ENCODE data around the gene NEU2. TPM values are rescaled to one million over a fixed set of nuclear protein-coding genes. Genes with fewer than 3 reads are reported as not detected.

NEU2 gene
- total RNA-seq, 1 experiment from 2014 or later: not detected

DNA sequence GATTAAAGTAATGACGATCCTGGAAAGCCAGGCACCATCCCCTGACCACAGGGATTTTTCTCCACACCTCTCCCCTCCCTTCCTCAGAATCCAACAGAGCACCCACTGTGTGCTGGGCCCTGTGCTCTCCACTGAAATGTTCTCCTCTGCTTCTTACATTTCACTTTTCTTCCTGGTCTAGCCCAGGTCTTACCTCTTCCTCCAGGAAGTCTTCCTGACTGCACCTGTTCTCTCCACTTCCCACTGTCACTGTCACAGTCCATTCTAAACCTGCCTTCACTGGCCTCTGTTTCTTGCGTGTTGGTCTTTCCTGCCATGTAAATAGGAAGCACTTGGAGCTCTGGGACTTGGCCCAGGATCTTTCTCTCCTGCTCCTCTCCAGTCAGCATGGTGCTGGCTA lies 12.0 kb upstream of the NEU2 start:
- H2AK5ac ChIP-seq (ENCODE audit: insufficient read length, low read length): no peak overlapping the region
- H3K79me2 ChIP-seq (ENCODE audit: insufficient read depth, low read length): no peaks in the 10 kb centered on the region
- H3K36me3 Mint-ChIP-seq (ENCODE audit: insufficient read depth in 1 of 3, low read depth in 3 of 3): no peaks in the 10 kb centered on the region
- H2BK20ac ChIP-seq (ENCODE audit: low read depth, low read length, poor library complexity, severe bottlenecking): no peak overlapping the region
- no peak overlapping the region for H3K4ac ChIP-seq (ENCODE audit: low read depth, low read length)
- H3K27me3 Mint-ChIP-seq (ENCODE audit: low read depth): no peaks in the 10 kb centered on the region
- H4K8ac ChIP-seq (replicated peaks; ENCODE audit: insufficient read length, low read depth, low read length): no peak overlapping the region
- H4K5ac ChIP-seq (ENCODE audit: insufficient read length, low read depth, low read length): no peak overlapping the region
- no peak overlapping the region for H2BK12ac ChIP-seq (ENCODE audit: insufficient read length, low read depth, low read length)
- no peaks in the 10 kb centered on the region for H3K27me3 ChIP-seq (ENCODE audit: insufficient read depth, low read length)
- H3K4me1 ChIP-seq (ENCODE audit: insufficient read depth, low read length): no peaks in the 10 kb centered on the region
- H3K4me2 ChIP-seq (ENCODE audit: insufficient read depth, insufficient read length, low read length): no peak overlapping the region
- no CpG with 5 or more reads among the region's 2 CpGs for WGBS (ENCODE audit: extremely low coverage, insufficient read length, low lambda C conversion rate)
- no peak overlapping the region for H4K91ac ChIP-seq (ENCODE audit: insufficient read length, low read depth, low read length)
- no peak overlapping the region for H3K9ac ChIP-seq (ENCODE audit: extremely low read depth, insufficient read length, low read length)
- no peak for DNase-seq
- H2BK15ac ChIP-seq (ENCODE audit: low read depth, low read length): no peak overlapping the region
- H3K79me1 ChIP-seq (ENCODE audit: insufficient read depth, low read depth, low read length, poor library complexity, severe bottlenecking): no peaks in the 10 kb centered on the region
- H3K23ac ChIP-seq (ENCODE audit: insufficient read length, low read depth, low read length): no peak overlapping the region
- no peak overlapping the region for H3K56ac ChIP-seq (ENCODE audit: insufficient read length, low read depth, low read length)
- H2BK5ac ChIP-seq (ENCODE audit: insufficient read length, low read length): no peak overlapping the region
- H3K4me1 Mint-ChIP-seq: no peaks in the 10 kb centered on the region
- H3K18ac ChIP-seq (ENCODE audit: insufficient read length, low read depth, low read length): no peak overlapping the region
- no peak overlapping the region for H3T11ph ChIP-seq (ENCODE audit: low read length)
- H3K27ac ChIP-seq (ENCODE audit: insufficient read length, low read depth, low read length): no peak overlapping the region
- H3K23me2 ChIP-seq (ENCODE audit: insufficient read length, low read depth, low read length, poor library complexity, severe bottlenecking): no peaks in the 10 kb centered on the region
- no peaks in the 10 kb centered on the region for H3K9me3 ChIP-seq (ENCODE audit: control insufficient read depth, low read depth, low read length)
- no peak overlapping the region for H3K4me3 Mint-ChIP-seq
- no peak overlapping the region; a peak in 1 of 7 replicates for H3K27ac Mint-ChIP-seq
- TF ChIP-seq, protein P1, sequence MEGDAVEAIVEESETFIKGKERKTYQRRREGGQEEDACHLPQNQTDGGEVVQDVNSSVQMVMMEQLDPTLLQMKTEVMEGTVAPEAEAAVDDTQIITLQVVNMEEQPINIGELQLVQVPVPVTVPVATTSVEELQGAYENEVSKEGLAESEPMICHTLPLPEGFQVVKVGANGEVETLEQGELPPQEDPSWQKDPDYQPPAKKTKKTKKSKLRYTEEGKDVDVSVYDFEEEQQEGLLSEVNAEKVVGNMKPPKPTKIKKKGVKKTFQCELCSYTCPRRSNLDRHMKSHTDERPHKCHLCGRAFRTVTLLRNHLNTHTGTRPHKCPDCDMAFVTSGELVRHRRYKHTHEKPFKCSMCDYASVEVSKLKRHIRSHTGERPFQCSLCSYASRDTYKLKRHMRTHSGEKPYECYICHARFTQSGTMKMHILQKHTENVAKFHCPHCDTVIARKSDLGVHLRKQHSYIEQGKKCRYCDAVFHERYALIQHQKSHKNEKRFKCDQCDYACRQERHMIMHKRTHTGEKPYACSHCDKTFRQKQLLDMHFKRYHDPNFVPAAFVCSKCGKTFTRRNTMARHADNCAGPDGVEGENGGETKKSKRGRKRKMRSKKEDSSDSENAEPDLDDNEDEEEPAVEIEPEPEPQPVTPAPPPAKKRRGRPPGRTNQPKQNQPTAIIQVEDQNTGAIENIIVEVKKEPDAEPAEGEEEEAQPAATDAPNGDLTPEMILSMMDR (conservative IDR thresholded peaks at IDR 0.05): no peak
- H2AFZ ChIP-seq (ENCODE audit: low read length): no peak overlapping the region
- no peak overlapping the region for H3K14ac ChIP-seq (ENCODE audit: insufficient read depth, low read length)
- H4K20me1 ChIP-seq (ENCODE audit: control insufficient read depth, insufficient read depth, insufficient read length): no peaks in the 10 kb centered on the region
- peaks cover 0 to under 1% of the 10 kb centered on the region in 2 experiments; a peak in 3 of 5 replicates for H3K9me3 Mint-ChIP-seq
- H2BK120ac ChIP-seq (ENCODE audit: low read depth, low read length, poor library complexity, severe bottlenecking): no peak overlapping the region

Data from H9 (cell line).